Mesothelial cell of epicardium (in vitro differentiated cells): ENCODE data around the gene DNAJC7. TPM values are rescaled to one million over a fixed set of nuclear protein-coding genes. Genes with fewer than 3 reads are reported as not detected.

Experiments
- DNase-seq, 2 experiments: peaks; one replicate each; pipeline ENCODE4 v3.0.0; 2021; ENCODE audit warnings: low spot score in 2 of 2; ENCODE audit not compliant: unreplicated experiment in 2 of 2
- H3K27ac Mint-ChIP-seq: 2 replicates; pipeline ENCODE4 v1.8.0; 2021; ENCODE audit warnings: mixed read lengths
- H3K27me3 Mint-ChIP-seq: 2 replicates; pipeline ENCODE4 v1.8.0; 2021; ENCODE audit warnings: low read depth, mixed read lengths
- H3K36me3 Mint-ChIP-seq: 2 replicates; pipeline ENCODE4 v1.8.0; 2021; ENCODE audit warnings: mixed read lengths
- H3K4me1 Mint-ChIP-seq: 2 replicates; pipeline ENCODE4 v1.8.0; 2021; ENCODE audit warnings: mixed read lengths
- H3K4me3 Mint-ChIP-seq: 2 replicates; pipeline ENCODE4 v1.8.0; 2021; ENCODE audit warnings: mild to moderate bottlenecking, moderate library complexity, mixed read lengths
- H3K9me3 Mint-ChIP-seq: 2 replicates; pipeline ENCODE4 v1.8.0; 2021; ENCODE audit warnings: mixed read lengths
- CTCF ChIP-seq: fragments of 200-600 bp; sonication (generic); IDR thresholded peaks from one replicate; pipeline ENCODE4 v1.5.0; 2021; ENCODE audit warnings: antibody characterized with exemption; ENCODE audit not compliant: unreplicated experiment
- total RNA-seq: library from RNA; stranded (reverse); gene quantifications from 3 replicates; pipeline ENCODE4 v1.2.1, GENCODE V29; 2021

Gene DNAJC7
- total RNA-seq, 1 donor from 2014 or later, result 103 TPM

GRCh38 chr17:41976142-41976768 lies 41.0 kb downstream of the DNAJC7 start:
- Mint-ChIP-seq H3K4me3 (no peak overlapping the region), H3K9me3 (no peaks in the 10 kb centered on the region), H3K4me1 (peaks cover 9% of the 10 kb centered on the region), H3K27ac (no peak overlapping the region), H3K27me3 (no peaks in the 10 kb centered on the region), H3K36me3 (peaks cover 37% of the 10 kb centered on the region)
- TF ChIP-seq CTCF, result no peak
- DNase-seq, result no peak

- H3K36me3 Mint-ChIP-seq, result peaks cover 36% of the 10 kb centered on the region
- TF ChIP-seq CTCF, result no peak
- H3K9me3 Mint-ChIP-seq, result no peaks in the 10 kb centered on the region
- H3K27me3 Mint-ChIP-seq, result no peaks in the 10 kb centered on the region
- H3K4me1 Mint-ChIP-seq, result peaks cover 9% of the 10 kb centered on the region
- no peak overlapping the region for H3K27ac Mint-ChIP-seq
- no peak overlapping the region for H3K4me3 Mint-ChIP-seq
- no peak for DNase-seq
Measured at GRCh38 chr17:41975099-41976083, 41.8 kb downstream of the DNAJC7 start.

- Mint-ChIP-seq H3K27me3 (no peaks in the 10 kb centered on the region), H3K9me3 (no peaks in the 10 kb centered on the region), H3K4me1 (peaks cover 9% of the 10 kb centered on the region), H3K27ac (peak overlapping the region; percentile 16), H3K4me3 (no peak overlapping the region), H3K36me3 (peaks cover 34% of the 10 kb centered on the region)
- DNase-seq, result no peak
- TF ChIP-seq CTCF, result no peak
Measured at GRCh38 chr17:41974658-41975057, 42.6 kb downstream of the DNAJC7 start.

GRCh38 chr17:41974031-41974430 lies 43.2 kb downstream of the DNAJC7 start:
- no peak for DNase-seq
- TF ChIP-seq CTCF, result no peak

GRCh38 chr17:41973408-41973811 lies 43.8 kb downstream of the DNAJC7 start:
- no peak for DNase-seq
- Mint-ChIP-seq H3K4me3 (no peak overlapping the region), H3K36me3 (peaks cover 37% of the 10 kb centered on the region), H3K27me3 (no peaks in the 10 kb centered on the region), H3K27ac (peak overlapping the region; percentile 59), H3K4me1 (peaks cover 9% of the 10 kb centered on the region), H3K9me3 (no peaks in the 10 kb centered on the region)
- no peak for TF ChIP-seq CTCF

More at GRCh38 chr17:41974031-41974430, 43.2 kb downstream of the DNAJC7 start:
- Mint-ChIP-seq H3K27me3 (no peaks in the 10 kb centered on the region), H3K27ac (no peak overlapping the region), H3K4me3 (no peak overlapping the region), H3K4me1 (peaks cover 9% of the 10 kb centered on the region), H3K9me3 (no peaks in the 10 kb centered on the region), H3K36me3 (peaks cover 37% of the 10 kb centered on the region)
